IMR-90 (cell line): Measurements from ENCODE around the gene SERPINI1.

Source experiments
- CEBPB ChIP-seq: IDR thresholded peaks from 2 replicates; pipeline ENCODE4 v1.6.1; 2012; ENCODE audit warnings: low read depth, low read length, improper control_type of control experiment
- MAZ ChIP-seq: IDR thresholded peaks from 2 replicates; pipeline ENCODE4 v1.6.1; 2012; ENCODE audit warnings: low read depth, mild to moderate bottlenecking, low read length, improper control_type of control experiment, moderate library complexity, borderline replicate concordance
- POLR2A ChIP-seq: IDR thresholded peaks from 2 replicates; pipeline ENCODE4 v1.6.1; 2012; ENCODE audit warnings: mild to moderate bottlenecking, low read depth, low read length
- TF ChIP-seq, protein P1 (sequence below): conservative IDR thresholded peaks from 2 replicates; pipeline ENCODE4 v1.5.1; 2012; ENCODE audit warnings: mild to moderate bottlenecking, low read depth, low read length, improper control_type of control experiment
- TF ChIP-seq, protein P2 (sequence below): fragments of 150-350 bp; IDR thresholded peaks from 2 replicates; pipeline ENCODE4 v1.6.1; 2017; ENCODE audit warnings: mild to moderate bottlenecking, antibody characterized with exemption, low read length, low read depth

DNA sequence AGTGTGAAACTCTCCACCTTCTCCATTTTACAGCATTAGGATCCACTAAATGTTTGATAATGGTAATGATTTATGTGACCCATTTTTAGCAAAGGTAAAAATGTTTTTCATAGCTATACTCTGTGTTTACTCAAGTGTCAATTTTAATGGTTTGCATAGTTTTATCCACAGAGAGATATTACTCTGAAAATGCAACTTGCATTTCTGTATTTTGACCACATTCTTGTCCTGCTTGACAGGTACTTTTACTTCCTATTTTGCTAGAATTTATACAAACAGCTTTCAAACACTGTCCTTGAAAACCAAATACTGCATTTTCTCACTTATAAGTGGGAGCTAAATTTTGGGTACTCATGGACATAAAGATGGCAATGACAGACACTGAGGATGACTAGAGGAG, 62.9 kb downstream of the SERPINI1 start:
- no peak for TF ChIP-seq POLR2A
- TF ChIP-seq, protein P1, sequence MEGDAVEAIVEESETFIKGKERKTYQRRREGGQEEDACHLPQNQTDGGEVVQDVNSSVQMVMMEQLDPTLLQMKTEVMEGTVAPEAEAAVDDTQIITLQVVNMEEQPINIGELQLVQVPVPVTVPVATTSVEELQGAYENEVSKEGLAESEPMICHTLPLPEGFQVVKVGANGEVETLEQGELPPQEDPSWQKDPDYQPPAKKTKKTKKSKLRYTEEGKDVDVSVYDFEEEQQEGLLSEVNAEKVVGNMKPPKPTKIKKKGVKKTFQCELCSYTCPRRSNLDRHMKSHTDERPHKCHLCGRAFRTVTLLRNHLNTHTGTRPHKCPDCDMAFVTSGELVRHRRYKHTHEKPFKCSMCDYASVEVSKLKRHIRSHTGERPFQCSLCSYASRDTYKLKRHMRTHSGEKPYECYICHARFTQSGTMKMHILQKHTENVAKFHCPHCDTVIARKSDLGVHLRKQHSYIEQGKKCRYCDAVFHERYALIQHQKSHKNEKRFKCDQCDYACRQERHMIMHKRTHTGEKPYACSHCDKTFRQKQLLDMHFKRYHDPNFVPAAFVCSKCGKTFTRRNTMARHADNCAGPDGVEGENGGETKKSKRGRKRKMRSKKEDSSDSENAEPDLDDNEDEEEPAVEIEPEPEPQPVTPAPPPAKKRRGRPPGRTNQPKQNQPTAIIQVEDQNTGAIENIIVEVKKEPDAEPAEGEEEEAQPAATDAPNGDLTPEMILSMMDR: no peak
- TF ChIP-seq CEBPB: no peak
- TF ChIP-seq, protein P2, sequence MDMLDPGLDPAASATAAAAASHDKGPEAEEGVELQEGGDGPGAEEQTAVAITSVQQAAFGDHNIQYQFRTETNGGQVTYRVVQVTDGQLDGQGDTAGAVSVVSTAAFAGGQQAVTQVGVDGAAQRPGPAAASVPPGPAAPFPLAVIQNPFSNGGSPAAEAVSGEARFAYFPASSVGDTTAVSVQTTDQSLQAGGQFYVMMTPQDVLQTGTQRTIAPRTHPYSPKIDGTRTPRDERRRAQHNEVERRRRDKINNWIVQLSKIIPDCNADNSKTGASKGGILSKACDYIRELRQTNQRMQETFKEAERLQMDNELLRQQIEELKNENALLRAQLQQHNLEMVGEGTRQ: no peak
- no peak for TF ChIP-seq MAZ
